Fibroblast of lung (primary cell): ENCODE data around the gene EIF5. TPM values are rescaled to one million over a fixed set of nuclear protein-coding genes. Genes with fewer than 3 reads are reported as not detected.

Experiments used
- DNase-seq, 2 donors: peaks; one replicate each; pipeline versions ENCODE4 v3.0.0 to v3.0.0-alpha.2; 2010; ENCODE audit warnings: low read depth in 2 of 2
- H2AFZ ChIP-seq: 2 replicates; pipeline ENCODE4 v1.5.1; 2012; ENCODE audit warnings: low read length, control low read depth, inconsistent platforms
- H3K27ac ChIP-seq: 2 replicates; pipeline ENCODE4 v1.5.1; 2011; ENCODE audit warnings: low read length, control low read depth; ENCODE audit not compliant: insufficient read depth
- H3K27me3 ChIP-seq: 2 replicates; pipeline ENCODE4 v1.5.1; 2011; ENCODE audit warnings: mild to moderate bottlenecking, low read length; ENCODE audit not compliant: control insufficient read depth, insufficient read depth
- H3K36me3 ChIP-seq: 2 replicates; pipeline ENCODE4 v1.5.1; 2011; ENCODE audit warnings: low read length; ENCODE audit not compliant: control insufficient read depth, insufficient read depth
- H3K4me1 ChIP-seq: 2 replicates; pipeline ENCODE4 v1.5.1; 2011; ENCODE audit warnings: low read length; ENCODE audit not compliant: control insufficient read depth, insufficient read depth; ENCODE audit errors: extremely low read depth
- H3K4me2 ChIP-seq: 2 replicates; pipeline ENCODE4 v1.5.1; 2011; ENCODE audit warnings: low read length, control low read depth; ENCODE audit not compliant: insufficient read depth; ENCODE audit errors: extremely low read depth
- H3K4me3 ChIP-seq, 4 experiments: fragments of 200-600 bp in 1 of 4; sonication (generic) in 1 of 4; replicated peaks in 1 of 4; 2 replicates each; pipeline ENCODE4 v1.5.1; 2011 to 2016; ENCODE audit warnings: low read length in 4 of 4, low read depth in 3 of 4, mild to moderate bottlenecking in 3 of 4, control low read depth in 2 of 4, inconsistent platforms in 1 of 4, mixed read lengths in 1 of 4; ENCODE audit not compliant: insufficient read depth in 1 of 4; ENCODE audit errors: control extremely low read depth in 1 of 4
- H3K79me2 ChIP-seq: 2 replicates; pipeline ENCODE4 v1.5.1; 2012; ENCODE audit warnings: mild to moderate bottlenecking, low read length, inconsistent platforms; ENCODE audit not compliant: control insufficient read depth, insufficient read depth
- H3K9ac ChIP-seq: 2 replicates; pipeline ENCODE4 v1.5.1; 2011; ENCODE audit warnings: mild to moderate bottlenecking, low read length, control low read depth; ENCODE audit not compliant: insufficient read depth
- H3K9me3 ChIP-seq: 2 replicates; pipeline ENCODE4 v1.5.1; 2012; ENCODE audit warnings: low read depth, low read length; ENCODE audit not compliant: control insufficient read depth, insufficient read depth
- H4K20me1 ChIP-seq: 2 replicates; pipeline ENCODE4 v1.5.1; 2011; ENCODE audit warnings: low read length; ENCODE audit not compliant: control insufficient read depth, insufficient read depth; ENCODE audit errors: extremely low read depth
- EZH2 ChIP-seq: IDR thresholded peaks from 2 replicates; pipeline ENCODE4 v1.5.1; 2012; ENCODE audit warnings: low read length, control low read depth, mild to moderate bottlenecking; ENCODE audit errors: missing control alignments
- polyA plus RNA-seq, 2 donors: library from polyadenylated mRNA; depleted of rRNA in 1 of 2; stranded (reverse) in 1 of 2; unstranded in 1 of 2; fragments of >200 nt; gene quantifications; 2 replicates each; pipeline ENCODE4 v1.2.1, GENCODE V29; 2011 to 2012; ENCODE audit warnings: missing spikeins in 1 of 2
- total RNA-seq: library from RNA; depleted of rRNA; stranded (reverse); fragments of >200 nt; gene quantifications from 2 replicates; pipeline ENCODE4 v1.2.1, GENCODE V29; 2014
- TF ChIP-seq, protein P1 (sequence below), 2 donors: IDR thresholded peaks in 1 of 2; conservative IDR thresholded peaks in 1 of 2; 1 replicate in 1 of 2; 2 replicates in 1 of 2; pipeline ENCODE4 v1.5.1; 2011 to 2012; ENCODE audit warnings: low read length in 2 of 2, control low read depth in 1 of 2, inconsistent platforms in 1 of 2, low read depth in 1 of 2, mild to moderate bottlenecking in 1 of 2

The EIF5 gene
- total and polyA plus RNA-seq, 2 donors (not counting 1 experiment from before 2014, with no cell fraction given) = 185 to 400 TPM

DNA sequence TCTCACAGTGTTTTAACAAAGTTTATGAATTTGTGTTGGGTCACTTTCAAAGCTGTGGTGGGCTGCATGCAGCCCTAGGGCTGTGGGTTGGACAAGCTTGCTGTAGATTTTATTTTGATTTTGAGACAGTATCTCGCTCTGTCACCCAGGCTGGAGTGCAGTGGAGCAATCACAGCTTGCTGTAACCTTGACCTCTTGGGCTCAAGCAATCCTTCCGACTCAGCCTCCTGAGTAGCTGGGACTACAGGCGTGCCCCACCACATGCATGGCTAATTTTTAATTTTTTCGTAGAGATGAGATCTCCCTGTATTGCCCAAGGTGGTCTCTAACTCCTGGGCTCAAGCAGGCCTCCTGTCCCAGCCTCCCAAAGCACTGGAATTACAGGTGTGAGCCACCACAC lies 56.6 kb downstream of the EIF5 start:
- Histone ChIP-seq H3K9me3 (no peaks in the 10 kb centered on the region), H3K79me2 (peaks cover 96% of the 10 kb centered on the region), H3K4me1 (peaks cover 7% of the 10 kb centered on the region), H3K27ac (peak overlapping the region; percentile 12), H3K27me3 (no peaks in the 10 kb centered on the region), H2AFZ (no peak overlapping the region), H3K4me3 (no peak overlapping the region), H4K20me1 (peaks cover 11% of the 10 kb centered on the region), H3K9ac (no peak overlapping the region), H3K36me3 (no peaks in the 10 kb centered on the region), H3K4me2 (no peak overlapping the region)
- DNase-seq = no peak
- TF ChIP-seq EZH2 = no peak
- TF ChIP-seq, protein P1, sequence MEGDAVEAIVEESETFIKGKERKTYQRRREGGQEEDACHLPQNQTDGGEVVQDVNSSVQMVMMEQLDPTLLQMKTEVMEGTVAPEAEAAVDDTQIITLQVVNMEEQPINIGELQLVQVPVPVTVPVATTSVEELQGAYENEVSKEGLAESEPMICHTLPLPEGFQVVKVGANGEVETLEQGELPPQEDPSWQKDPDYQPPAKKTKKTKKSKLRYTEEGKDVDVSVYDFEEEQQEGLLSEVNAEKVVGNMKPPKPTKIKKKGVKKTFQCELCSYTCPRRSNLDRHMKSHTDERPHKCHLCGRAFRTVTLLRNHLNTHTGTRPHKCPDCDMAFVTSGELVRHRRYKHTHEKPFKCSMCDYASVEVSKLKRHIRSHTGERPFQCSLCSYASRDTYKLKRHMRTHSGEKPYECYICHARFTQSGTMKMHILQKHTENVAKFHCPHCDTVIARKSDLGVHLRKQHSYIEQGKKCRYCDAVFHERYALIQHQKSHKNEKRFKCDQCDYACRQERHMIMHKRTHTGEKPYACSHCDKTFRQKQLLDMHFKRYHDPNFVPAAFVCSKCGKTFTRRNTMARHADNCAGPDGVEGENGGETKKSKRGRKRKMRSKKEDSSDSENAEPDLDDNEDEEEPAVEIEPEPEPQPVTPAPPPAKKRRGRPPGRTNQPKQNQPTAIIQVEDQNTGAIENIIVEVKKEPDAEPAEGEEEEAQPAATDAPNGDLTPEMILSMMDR (conservative IDR thresholded peaks at IDR 0.05 in 1 of 2, IDR thresholded peaks at IDR 0.05 in 1 of 2; ENCODE audit: low read depth in 1 of 2, low read length in 2 of 2) = no peak

DNA sequence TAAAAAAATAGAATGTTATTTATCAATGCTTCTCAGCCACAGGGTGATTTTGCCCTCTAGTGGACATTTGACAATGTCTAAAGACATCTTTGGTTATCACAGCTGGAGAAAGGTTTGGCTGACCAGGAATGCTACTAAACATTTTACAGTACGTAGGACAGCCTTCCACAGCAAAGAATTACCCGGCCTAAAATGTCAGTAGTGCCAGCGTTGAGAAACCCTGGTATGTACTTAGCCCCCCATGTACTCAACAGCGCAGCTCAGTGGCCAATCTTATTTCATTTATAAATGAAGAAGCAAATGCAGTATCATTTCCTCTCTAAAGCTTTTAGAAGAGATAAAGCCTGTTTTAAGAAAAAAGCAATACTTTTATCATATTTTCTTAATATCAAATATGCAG lies 57.0 kb downstream of the EIF5 start:
- Histone ChIP-seq H2AFZ (no peak overlapping the region), H3K79me2 (peaks cover 96% of the 10 kb centered on the region), H3K4me2 (peak overlapping the region; percentile 26), H4K20me1 (peaks cover 13% of the 10 kb centered on the region), H3K4me1 (peaks cover 7% of the 10 kb centered on the region), H3K4me3 (no peak overlapping the region), H3K36me3 (no peaks in the 10 kb centered on the region), H3K27me3 (no peaks in the 10 kb centered on the region), H3K9me3 (no peaks in the 10 kb centered on the region), H3K27ac (peak overlapping the region; percentile 12), H3K9ac (no peak overlapping the region)
- no peak for TF ChIP-seq EZH2
- TF ChIP-seq, protein P1 (conservative IDR thresholded peaks at IDR 0.05 in 1 of 2, IDR thresholded peaks at IDR 0.05 in 1 of 2; ENCODE audit: low read depth in 1 of 2, low read length in 2 of 2) = peak; percentile 69 to 88
- peak; percentile 72 to 87 for DNase-seq

DNA sequence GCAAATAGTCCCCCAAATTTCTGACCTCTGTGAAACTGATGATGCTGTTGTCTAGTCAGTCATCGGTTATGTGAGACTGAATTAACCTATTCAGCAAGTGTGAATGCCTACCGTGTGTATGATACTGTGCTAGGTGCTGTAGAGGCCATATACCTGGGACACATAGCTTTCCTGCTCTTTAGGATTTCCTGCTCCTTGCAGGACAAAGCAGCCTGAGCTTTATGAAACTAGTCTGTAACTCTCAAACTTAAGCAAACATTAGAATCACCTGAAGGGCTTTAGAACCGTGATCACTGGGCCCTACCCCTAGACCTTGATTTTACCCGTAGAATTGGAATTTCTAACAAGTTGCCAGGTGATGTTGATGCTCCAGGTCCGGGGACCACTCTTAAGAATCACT lies 58.1 kb downstream of the EIF5 start:
- TF ChIP-seq, protein P1 (conservative IDR thresholded peaks at IDR 0.05 in 1 of 2, IDR thresholded peaks at IDR 0.05 in 1 of 2; ENCODE audit: low read depth in 1 of 2, low read length in 2 of 2) = no peak
- no peak for TF ChIP-seq EZH2
- no peak overlapping the region for H3K4me3 ChIP-seq
- H3K27ac ChIP-seq = no peak overlapping the region
- H3K9me3 ChIP-seq = no peaks in the 10 kb centered on the region
- H3K9ac ChIP-seq = no peak overlapping the region
- peaks cover 7% of the 10 kb centered on the region for H3K4me1 ChIP-seq
- peaks cover 96% of the 10 kb centered on the region for H3K79me2 ChIP-seq
- no peak overlapping the region for H2AFZ ChIP-seq
- H3K36me3 ChIP-seq = no peaks in the 10 kb centered on the region
- H3K27me3 ChIP-seq = no peaks in the 10 kb centered on the region
- peak overlapping the region; percentile 1 for H3K4me2 ChIP-seq
- peaks cover 8% of the 10 kb centered on the region for H4K20me1 ChIP-seq
- DNase-seq = no peak
